HS-27A (cell line): ENCODE results near the gene HOXA13.

Source experiments
- DNase-seq: peaks from one replicate; pipeline ENCODE4 v3.0.0-alpha.2; 2012; ENCODE audit warnings: low read depth, missing footprints

HOXA13 gene

DNA sequence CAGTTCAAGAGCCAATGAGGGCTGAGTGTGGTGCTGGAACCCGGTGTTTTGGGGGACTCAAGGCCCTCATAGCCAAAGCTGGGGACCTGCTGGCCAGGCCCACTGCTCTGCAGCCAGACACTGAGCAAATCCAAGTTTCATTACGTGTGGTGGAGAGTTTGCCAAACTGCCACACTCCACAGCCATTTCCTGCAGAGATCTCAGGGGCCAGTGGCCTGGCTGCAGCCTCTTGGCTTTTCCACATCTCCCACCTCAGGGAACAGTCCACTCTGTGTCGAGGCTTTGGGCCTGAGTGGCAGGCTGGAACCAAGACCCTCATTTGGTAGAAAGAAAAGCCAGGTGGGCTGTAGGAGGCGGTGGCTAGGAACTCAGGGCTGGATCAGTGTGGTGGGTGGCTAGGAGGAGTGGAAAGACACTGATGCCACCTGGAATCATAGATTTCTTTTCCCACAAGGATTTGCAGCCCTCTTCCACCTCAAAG, 18.1 kb downstream of the HOXA13 start:
- no peak for DNase-seq

DNA sequence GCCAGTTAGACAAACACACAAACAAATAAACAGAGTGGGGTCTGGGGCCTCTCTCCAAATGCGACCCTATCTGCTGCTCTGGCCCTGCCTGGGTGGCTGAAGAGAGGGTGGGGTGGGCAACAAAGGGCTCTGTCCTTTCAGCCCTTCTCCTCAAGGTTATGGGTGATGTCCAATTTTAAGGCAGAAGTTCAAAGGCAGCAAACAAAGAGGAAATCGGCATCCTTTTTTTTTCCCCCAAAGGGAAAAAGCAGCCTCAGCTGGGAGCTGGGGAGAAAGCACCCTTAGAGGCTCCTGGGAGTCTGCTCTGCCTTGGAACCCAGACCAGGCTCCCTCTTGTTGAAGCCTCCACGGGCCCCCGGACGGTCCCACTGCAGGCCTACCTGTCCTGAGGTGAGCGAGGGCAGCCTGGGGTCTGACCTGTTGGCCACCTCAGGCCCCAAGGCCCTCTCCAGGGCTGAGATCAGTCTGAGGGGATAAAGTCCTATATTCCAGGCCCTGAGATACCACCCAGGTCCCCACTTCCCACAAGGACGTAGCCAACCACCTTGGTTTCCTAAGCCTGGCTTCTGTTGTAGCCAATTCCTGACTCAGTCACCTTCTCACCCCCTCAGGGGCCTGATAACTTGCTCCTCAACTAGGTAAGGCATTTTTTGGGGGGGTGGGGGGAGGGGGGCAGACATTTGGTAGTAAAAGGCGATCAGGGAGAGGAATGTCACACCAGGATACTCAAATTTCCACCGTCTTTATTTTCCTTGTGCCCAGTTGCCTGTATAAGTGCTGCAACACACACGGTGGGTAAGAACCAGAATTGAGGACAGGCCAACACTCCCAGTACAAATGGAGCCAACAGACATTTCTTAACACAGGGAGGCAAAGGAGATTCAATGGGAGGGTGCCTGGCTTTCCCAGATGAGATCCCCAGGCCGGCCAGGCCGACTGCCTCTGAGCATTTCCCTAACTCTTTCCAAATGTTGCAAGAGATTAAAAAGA, 19.2 kb downstream of the HOXA13 start:
- no peak for DNase-seq

DNA sequence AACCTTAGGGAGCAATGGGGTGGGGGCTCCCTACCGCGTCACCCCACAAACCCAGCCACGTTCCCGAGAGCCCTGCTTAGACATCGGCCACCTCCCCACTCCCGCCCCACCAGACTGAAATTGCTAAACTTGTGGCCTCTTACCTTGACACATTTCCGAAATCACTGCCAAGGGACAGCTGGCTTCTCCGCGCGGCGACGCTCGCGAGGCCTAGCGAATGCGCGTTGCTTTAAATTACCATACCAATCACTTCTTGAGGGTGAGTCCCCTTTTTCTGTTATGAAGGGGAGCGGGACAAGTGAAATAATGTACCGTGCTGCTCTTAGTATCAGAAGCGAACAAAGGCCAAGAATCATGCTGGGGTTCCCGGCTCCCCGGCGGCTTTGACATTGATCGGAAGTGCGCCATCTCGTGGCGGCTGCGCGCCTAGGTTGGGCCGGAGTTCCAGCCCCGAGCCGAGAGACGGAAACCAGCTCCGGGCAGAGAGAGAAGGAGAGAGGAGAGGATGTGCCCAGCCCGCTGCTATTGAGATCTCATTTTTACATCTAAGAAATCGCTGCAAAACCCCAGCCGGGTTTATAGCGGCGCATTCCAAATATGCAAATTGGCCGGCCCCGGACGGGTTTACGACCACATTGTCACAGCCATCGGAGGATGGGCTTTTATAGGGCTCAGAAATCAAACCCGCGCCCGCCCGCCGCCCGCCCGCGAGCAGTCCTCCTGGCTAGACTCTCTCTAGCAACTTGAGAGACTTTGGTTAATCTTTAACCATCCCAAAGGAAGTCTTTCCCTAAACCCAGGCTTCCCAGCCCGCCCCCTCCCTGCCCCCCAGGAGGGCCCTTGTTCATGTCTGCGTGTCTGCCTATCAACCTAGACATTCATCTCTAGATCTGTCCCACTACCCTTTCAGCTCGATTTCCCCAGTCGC, 20.1 kb downstream of the HOXA13 start:
- DNase-seq = no peak

DNA sequence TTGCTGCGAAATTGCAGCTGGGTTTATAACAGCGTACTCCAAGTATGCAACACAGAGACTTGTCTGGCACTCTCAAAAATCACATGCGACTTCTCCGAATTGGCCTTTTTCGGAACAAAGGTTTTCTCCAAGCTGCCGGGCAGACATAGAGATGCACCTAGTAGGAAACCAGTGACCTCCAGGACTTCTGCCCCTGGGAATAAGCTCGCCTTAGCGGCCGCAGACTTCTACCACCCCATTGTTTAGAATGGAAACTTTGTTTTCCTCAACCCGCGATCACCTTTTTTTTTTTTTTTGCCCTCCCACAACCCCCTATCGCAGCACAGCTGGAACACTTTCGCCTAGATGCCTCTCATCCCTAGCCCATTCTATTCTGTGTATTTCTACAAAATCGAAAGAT, 20.9 kb downstream of the HOXA13 start:
- no peak for DNase-seq

DNA sequence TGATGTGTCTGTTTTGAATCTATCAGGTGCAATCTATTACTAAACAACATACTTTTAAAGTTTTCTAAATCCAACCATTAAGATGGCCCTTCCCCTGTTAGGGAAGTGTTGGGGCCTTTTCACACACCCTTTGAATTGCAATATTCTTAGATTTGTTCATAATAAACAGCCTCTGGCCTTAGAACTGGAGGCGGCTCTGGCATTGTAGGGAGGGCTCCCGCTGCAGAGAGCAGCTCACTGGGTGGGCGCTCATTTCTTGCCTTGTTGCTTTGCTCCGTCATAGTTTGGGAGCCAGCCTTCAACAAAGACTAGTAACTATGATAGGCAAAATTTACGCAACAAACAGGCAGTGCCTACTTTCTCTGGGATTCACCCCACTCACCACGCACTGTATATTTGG, 21.5 kb downstream of the HOXA13 start:
- no peak for DNase-seq

DNA sequence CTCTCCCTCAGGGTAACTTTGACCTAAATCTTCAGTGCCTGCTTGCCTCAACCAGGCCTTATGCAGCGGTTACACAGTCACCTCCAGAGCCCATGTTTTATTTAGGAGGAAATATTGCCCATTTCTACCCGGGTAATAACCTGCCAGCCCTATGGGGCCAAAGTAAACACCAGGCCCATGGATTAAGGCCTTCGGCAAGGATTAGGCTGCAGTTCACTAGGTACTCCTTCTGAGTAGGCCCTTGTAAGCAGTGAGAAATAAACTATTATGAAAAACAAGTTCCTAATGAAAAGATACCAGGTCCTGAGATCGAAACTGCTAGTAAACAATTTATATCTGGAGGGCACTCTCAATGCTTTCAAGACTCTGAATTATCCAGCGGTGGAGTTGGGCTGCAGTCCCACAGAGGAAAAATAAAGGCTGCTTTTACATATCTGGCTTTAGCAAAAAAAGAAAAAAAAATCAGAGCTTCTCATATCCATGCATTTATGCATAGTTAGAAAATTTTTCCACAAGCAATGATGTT, 22.0 kb downstream of the HOXA13 start:
- no peak for DNase-seq

DNA sequence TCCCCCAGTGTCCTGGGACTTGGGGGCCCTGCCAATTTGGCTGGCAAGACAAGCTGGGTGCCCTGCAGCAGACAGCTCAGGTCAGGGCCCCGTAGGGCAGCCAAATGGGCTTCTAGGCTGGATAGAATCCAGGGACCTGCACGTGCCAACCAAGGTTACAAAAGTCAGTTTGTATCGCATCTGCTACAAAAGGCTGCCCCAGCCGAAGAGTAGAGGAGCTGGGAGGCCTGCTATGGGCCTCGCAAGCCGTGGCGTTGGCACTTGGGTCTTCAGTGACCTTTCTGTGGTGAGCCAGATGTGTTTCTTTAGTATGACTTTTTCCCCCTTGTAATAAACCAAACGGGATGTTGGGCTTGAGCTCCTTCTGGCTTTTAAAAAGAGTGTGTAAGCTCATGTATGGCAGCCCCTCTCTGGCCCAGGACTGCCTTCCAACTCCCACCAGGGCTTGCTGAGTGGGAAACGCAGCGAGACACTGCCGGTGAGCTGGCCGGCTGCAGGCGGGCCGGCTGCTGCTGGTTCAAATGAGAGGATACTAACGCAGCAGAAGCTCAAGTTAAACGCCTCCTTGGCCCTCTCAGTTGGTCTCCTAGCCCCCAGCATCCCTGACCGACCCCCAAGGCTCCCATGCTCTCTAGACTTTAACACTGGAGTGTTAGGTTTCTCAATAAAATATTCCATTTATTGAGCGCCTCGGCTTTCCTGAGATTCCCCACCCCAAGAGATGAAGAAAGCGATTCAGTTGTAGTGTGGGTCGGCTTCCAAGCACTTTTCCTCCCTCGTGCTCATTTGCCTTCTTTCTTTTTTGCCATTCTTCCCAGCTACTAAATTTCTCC, 22.7 kb downstream of the HOXA13 start:
- no peak for DNase-seq

DNA sequence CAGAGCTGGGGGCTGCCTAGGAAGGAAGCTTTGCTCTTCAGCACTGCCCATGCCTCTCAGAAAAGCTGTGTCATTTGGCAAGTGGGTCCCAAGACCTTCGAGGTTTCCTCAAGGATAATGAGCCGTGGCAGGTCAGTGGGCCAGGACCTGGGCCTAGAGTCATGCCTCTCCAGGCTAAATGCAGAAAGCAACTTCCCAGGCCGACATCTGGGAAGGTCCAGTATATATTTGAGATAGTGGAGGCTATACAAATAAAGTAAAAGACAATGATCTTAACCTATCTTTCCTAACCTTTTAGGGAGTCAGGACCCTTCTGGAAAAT, 23.4 kb downstream of the HOXA13 start:
- DNase-seq = no peak

DNA sequence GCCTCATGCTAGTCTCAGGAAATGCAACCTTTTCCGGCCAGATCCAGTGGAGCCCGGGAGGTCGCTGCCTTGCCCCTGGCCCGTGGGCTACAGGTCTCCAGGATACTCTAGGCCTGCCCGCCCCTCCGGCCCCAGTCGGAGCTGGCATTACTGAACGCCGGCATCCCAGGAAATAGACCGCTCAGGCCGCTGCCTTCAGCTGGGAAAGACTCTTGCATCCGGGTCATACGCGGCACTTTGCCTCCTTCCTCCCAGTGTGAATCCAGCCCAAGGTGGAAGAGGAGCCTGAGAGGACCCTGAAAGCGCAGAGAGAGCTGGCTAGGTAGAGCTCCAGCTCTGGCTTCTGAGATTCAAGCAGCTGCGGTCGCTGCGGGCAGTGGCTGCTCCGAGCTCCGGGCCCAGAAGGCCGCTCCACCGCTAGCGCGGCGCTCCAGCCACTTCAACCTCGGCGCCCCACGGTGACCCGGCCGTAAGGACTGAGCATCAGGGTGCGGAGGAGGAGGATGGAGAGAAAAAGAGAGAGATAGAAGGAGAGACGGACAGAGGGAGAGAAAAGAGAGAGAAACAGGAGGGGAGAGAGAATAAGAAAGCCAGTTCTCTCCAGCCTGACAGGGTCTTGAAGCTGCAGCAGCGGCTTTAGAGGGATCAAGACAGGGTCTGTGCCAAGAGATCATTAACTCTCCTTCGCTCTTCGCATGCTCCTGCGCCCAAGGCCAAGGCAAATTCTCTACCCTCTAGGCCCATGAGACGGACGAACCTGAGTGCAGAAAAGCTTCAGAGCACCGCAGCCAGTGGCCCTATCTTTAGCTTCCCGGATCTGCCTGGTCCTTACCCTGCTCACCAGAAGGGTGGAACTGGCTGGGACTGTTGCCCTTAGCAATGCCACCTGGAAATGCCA, 24.0 kb downstream of the HOXA13 start:
- DNase-seq = no peak

DNA sequence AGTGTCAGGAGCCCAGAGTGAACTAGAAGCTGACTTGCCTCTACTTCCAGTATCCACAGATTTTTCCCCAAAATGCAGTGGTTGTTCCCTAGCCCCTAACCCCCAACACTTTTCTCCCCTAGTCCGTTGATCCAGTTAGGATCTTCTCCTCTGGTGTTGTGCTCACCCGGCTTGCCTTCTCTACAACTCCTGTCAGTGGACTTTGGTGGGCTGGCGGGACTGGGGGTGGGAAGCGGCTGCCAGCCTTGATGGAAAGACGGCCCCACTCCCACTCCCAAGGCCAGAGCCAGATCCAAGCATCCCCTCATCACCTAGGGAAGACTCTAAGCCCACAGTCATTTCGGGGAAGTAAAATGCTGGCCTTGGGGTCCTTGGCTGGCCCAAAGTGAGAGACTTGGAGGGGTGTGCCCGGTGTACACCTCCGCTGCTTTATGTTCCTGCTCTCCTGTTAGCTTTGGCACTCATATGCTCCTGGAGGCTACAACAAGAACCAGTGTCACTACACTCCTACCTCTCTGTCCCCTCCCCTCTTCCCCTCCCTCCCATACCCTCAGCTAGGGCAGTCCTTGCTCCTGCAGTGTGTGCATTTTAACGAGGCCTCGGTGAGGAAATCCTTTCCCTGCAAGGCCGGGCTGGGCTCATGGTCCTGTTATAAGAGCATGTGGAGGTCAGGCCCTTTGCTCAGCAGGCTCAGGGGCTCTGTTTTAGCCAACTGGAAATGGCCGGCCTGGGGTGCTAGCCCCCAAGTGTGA, 24.8 kb downstream of the HOXA13 start:
- no peak for DNase-seq

DNA sequence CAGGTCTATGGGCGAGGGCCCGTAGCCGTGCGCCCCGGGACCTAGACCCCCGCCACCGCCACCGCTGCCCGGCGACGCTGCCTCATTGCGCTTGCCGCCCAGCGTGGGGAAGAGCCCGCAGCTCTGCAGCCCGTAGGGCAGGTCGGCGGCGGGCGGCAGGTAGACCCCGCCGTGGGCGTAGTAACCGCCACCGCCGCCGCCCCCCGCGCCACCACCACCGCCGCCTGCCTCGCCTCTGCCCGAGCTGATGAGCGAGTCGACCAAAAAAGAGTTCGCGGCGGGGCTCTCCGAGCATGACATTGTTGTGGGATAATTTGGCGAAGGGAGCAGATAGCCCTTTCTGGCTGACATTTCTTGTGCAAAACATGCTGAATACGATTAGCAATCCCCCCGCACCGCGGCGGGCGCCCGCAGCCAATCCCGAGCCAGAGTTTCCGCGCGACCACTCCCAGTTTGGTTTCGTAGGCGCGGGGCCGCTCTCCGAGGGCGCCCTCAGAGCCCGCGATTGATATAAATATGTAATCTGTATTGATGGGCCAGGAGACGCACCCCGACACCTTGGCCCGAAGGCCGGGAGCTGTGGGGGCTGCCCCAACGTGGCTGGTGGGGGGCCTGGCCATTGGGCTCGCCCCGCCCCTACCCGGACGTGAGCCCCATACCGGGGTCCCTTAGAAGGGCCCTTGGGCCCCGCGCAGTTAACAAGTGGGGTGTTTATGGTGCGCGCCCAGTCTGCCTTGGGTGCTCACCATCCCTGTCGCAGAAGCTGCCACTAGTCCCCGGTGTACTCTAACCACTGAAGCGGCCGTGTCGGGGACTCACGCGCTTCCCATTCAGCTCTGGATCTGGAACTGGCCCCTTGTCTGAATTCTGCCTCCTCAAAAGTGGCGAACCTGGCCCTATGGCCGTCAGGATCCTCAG, 25.7 kb downstream of the HOXA13 start, which contains the start of gene HOXA10:
Gene HOXA10 (minus strand): TSS at position 365 of the 918 bp plus-strand sequence. CDS start 14 bp downstream, at position 351.
- DNase-seq = no peak

DNA sequence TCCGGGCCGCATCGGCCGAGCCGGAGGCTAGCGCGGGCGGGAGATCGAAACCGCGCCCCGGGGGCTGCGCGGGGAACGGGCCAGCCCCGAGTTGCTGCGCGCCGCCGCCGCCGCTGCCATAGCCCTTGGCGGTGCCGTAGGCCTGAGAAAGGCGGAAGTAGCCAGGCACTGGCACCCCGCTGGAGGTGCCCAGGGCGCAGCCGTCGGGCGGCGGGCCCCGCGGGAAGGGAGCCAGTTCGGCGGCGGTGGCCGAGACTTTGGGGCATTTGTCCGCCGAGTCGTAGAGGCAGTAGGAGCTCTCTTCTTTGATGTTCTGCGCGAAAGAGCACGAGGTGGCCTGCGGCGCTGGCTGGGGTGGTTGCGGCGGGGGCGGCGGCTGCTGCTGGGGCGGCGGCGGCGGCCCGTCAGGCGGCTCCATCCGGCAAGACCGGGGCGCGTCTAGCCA, 26.4 kb downstream of the HOXA13 start:
- DNase-seq = no peak

DNA sequence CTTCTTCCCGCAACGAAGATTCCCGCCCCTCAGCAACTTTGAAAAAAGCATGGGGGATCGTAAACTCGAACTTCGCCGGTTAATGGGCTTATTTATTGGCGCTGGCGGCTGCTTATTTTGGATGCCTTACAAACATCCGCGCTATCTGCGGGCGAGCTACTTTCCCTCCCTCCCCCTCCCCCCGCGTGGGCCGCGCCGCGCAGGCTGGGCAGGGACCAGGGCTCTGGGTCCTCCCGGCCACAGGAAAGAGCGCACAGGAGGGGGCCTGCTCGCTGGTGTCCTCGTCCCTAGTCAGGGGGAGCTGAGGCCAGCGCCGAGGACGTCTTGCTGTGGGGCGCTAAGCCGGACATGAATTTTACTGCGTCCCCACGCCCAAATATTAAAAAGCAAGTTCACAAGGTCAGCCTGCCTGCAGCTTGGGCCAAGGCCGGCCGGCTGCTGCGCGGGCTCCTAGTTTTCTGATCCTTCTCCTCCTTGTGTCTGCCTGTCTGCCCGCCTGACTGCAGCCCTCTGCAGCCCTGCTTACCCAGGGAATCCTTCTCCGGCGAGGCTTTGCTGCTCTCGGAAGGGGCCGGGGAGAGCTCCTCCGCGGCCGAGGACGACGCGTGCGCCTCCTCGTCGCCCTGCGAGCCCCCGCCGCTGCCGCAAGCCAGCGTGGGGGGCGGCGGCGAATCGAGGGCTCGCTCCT, 26.9 kb downstream of the HOXA13 start:
- DNase-seq = no peak

DNA sequence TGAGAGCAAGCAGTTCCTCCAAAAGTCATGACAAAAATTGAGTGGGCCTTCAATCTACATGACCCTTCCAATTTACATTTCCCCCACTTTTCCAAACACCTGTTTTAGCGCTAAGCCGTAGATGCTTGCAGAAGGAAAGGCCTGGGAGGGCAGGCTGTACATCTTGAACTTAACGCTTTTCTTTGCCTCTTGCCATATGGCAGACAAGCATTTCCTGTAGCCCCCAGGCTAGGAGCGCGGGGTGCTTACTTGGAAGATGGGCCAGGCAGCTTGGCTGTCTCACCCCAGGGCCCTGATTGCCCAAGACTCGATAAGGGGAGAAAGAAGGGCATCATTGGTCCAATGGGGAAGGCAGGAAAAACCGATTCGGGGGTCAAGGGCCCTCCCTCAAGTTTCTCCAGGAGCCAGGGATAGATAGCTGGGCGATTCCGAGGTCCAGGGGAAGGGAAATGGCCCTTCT, 27.5 kb downstream of the HOXA13 start:
- DNase-seq = no peak

DNA sequence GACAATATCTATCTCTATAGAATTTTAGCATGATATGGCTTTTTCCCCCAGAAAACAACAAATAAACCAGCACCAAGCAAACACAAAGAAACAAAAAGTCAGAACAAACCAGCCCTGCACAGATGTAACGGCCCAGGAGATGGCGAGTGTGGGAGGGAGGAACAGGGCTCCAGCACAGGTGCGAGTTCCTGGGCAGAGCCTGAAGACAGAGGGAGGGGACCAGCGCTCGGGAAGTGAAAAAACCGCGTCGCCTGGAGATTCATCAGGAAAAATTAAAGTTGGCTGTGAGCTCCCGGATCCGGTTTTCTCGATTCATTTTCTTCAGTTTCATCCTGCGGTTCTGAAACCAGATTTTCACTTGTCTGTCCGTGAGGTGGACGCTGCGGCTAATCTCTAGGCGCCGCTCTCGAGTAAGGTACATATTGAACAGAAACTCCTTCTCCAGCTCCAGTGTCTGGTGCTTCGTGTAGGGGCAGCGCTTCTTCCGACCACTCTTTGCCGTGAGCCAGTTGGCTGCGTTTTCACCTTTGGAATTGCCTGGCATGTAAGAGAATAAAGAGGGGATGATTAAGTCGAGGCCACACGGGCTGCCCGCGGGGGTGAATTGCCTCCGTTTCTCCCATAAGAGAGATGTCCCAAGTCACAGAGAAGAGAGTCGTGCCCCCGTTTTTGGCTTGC, 28.1 kb downstream of the HOXA13 start:
- no peak for DNase-seq

DNA sequence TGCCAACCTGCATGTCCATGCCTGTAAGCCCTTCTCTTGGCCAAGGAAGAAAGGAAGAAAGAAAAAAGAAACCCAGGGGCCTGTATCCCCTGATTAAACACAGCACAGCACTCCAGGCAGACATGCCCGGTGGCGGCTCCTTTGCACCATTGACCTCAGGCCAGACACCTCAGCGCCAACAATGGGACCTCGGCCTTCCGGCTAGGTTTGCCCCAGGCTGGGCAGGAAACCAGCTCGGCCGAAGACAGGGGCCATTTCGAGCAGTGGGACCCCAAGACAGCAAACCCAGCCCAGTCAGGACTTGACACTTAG, 28.6 kb downstream of the HOXA13 start:
- no peak for DNase-seq
